Adrenal gland (tissue), 5 donors: ENCODE results near the gene TM4SF20.

Source experiments
- POLR2A ChIP-seq, 2 donors: fragments of 450-650 bp; IDR thresholded peaks; one replicate each; pipeline ENCODE4 v1.6.1; 2017; ENCODE audit warnings: antibody characterized with exemption in 2 of 2, mild to moderate bottlenecking in 2 of 2, moderate library complexity in 1 of 2
- TF ChIP-seq, protein P1 (sequence below), 6 experiments: fragments of 450-650 bp in 4 of 6; fragments of 200-600 bp in 2 of 6; sonication (generic) in 1 of 6; IDR thresholded peaks; 1 replicate in 5 of 6; 2 replicates in 1 of 6; pipeline versions ENCODE4 v1.5.1 to v1.8.0; 2016 to 2021; ENCODE audit warnings: antibody characterized with exemption in 6 of 6, mild to moderate bottlenecking in 2 of 6, moderate library complexity in 1 of 6
- donor health status: DM: no; HTN: no; CAD: no.

DNA sequence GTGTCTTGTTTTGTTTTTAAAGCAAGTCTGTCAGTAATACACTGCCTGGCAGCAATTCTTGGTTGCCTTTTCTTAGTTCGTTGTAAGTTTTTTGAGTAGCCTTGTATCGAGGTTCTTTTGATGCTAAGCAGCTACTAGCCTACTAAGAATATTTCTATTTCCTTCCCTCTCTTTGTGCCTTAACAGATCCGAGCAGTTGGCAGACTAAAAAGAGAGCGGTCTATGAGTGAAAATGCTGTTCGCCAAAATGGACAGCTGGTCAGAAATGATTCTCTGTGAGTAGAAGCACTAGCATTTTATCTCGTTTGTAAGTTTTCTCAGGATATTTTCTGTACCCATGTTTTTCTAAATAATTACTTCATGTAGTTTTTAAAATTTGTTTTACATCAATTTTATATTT lies 39.0 kb downstream of the TM4SF20 start:
- TF ChIP-seq, protein P1, sequence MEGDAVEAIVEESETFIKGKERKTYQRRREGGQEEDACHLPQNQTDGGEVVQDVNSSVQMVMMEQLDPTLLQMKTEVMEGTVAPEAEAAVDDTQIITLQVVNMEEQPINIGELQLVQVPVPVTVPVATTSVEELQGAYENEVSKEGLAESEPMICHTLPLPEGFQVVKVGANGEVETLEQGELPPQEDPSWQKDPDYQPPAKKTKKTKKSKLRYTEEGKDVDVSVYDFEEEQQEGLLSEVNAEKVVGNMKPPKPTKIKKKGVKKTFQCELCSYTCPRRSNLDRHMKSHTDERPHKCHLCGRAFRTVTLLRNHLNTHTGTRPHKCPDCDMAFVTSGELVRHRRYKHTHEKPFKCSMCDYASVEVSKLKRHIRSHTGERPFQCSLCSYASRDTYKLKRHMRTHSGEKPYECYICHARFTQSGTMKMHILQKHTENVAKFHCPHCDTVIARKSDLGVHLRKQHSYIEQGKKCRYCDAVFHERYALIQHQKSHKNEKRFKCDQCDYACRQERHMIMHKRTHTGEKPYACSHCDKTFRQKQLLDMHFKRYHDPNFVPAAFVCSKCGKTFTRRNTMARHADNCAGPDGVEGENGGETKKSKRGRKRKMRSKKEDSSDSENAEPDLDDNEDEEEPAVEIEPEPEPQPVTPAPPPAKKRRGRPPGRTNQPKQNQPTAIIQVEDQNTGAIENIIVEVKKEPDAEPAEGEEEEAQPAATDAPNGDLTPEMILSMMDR (IDR thresholded peaks at IDR 0.05): no peak
- TF ChIP-seq POLR2A (IDR thresholded peaks at IDR 0.05): no peak
